Osteoblast (primary cell): ENCODE results near the gene PHLDB1. TPM values are rescaled to one million over a fixed set of nuclear protein-coding genes. Genes with fewer than 3 reads are reported as not detected.

Experiments used
- DNase-seq: peaks from one replicate; pipeline ENCODE4 v3.0.0; 2011; ENCODE audit warnings: low spot score, mixed read lengths; ENCODE audit not compliant: insufficient read length; ENCODE audit errors: missing footprints
- H2AFZ ChIP-seq: 2 replicates; pipeline ENCODE4 v1.6.0; 2011; ENCODE audit warnings: mild to moderate bottlenecking, low read length
- H3K27ac ChIP-seq: 2 replicates; pipeline ENCODE4 v1.5.1; 2011; ENCODE audit warnings: mild to moderate bottlenecking, low read depth, low read length, moderate library complexity
- H3K27me3 ChIP-seq: 2 replicates; pipeline ENCODE4 v1.6.0; 2012; ENCODE audit warnings: mild to moderate bottlenecking, control low read depth, inconsistent platforms, low read length, moderate library complexity; ENCODE audit not compliant: insufficient read depth
- H3K36me3 ChIP-seq: 2 replicates; pipeline ENCODE4 v1.5.1; 2011; ENCODE audit warnings: mild to moderate bottlenecking, low read length, control low read depth, moderate library complexity; ENCODE audit not compliant: insufficient read depth
- H3K4me1 ChIP-seq: 2 replicates; pipeline ENCODE4 v1.5.1; 2011; ENCODE audit warnings: mild to moderate bottlenecking, low read length, control low read depth, moderate library complexity; ENCODE audit not compliant: insufficient read depth
- H3K4me2 ChIP-seq: 2 replicates; pipeline ENCODE4 v1.6.0; 2011; ENCODE audit warnings: mild to moderate bottlenecking, low read length; ENCODE audit not compliant: insufficient read depth
- H3K4me3 ChIP-seq: fragments of 200-600 bp; sonication (generic); 3 replicates; pipeline ENCODE4 v1.5.1; 2012; ENCODE audit warnings: mild to moderate bottlenecking, low read length, inconsistent platforms; ENCODE audit not compliant: insufficient read depth
- H3K79me2 ChIP-seq: 2 replicates; pipeline ENCODE4 v1.6.0; 2012; ENCODE audit warnings: mild to moderate bottlenecking, low read length, control low read depth, inconsistent platforms; ENCODE audit not compliant: insufficient read depth
- H3K9me3 ChIP-seq: 2 replicates; pipeline ENCODE4 v1.5.1; 2011; ENCODE audit warnings: low read depth, low read length, control low read depth
- H4K20me1 ChIP-seq: 2 replicates; pipeline ENCODE4 v1.6.0; 2012; ENCODE audit warnings: mild to moderate bottlenecking, low read length, control low read depth; ENCODE audit not compliant: insufficient read depth
- total RNA-seq: library from RNA; depleted of rRNA; stranded (reverse); fragments of >200 nt; gene quantifications from 2 replicates; pipeline ENCODE4 v1.2.3, GENCODE V29; 2012
- TF ChIP-seq, protein P1 (sequence below): IDR thresholded peaks from 2 replicates; pipeline ENCODE4 v1.5.1; 2011; ENCODE audit warnings: mild to moderate bottlenecking, low read depth, low read length, moderate library complexity; ENCODE audit errors: extremely low read depth

PHLDB1 gene
- total RNA-seq, 1 donor = 96.3 TPM

DNA sequence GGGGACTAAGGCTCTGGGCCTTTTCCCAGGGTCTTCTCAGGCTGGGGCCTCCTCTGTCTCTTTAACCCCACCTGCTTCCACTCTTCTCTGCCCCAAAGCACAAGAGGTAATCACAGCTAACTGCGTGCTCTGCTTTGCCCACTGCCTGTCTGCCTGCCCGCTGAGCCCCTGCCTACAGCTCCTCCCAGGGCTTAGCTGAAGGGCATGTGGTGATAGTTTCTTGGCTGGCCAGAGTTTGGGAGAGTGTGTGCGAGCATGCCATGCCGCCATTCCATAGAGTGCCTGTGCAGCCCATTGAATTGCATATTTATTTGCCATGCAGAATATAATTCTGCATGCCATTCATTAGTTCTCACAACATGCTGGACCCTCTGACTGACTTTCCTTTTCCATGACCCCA, 32.5 kb downstream of the PHLDB1 start:
- no peak overlapping the region for H2AFZ ChIP-seq
- no peaks in the 10 kb centered on the region for H3K9me3 ChIP-seq
- peaks cover 94% of the 10 kb centered on the region for H3K36me3 ChIP-seq
- H3K27ac ChIP-seq = no peak overlapping the region
- H3K4me3 ChIP-seq = no peak overlapping the region
- no peak for DNase-seq
- TF ChIP-seq, protein P1, sequence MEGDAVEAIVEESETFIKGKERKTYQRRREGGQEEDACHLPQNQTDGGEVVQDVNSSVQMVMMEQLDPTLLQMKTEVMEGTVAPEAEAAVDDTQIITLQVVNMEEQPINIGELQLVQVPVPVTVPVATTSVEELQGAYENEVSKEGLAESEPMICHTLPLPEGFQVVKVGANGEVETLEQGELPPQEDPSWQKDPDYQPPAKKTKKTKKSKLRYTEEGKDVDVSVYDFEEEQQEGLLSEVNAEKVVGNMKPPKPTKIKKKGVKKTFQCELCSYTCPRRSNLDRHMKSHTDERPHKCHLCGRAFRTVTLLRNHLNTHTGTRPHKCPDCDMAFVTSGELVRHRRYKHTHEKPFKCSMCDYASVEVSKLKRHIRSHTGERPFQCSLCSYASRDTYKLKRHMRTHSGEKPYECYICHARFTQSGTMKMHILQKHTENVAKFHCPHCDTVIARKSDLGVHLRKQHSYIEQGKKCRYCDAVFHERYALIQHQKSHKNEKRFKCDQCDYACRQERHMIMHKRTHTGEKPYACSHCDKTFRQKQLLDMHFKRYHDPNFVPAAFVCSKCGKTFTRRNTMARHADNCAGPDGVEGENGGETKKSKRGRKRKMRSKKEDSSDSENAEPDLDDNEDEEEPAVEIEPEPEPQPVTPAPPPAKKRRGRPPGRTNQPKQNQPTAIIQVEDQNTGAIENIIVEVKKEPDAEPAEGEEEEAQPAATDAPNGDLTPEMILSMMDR = no peak
- no peaks in the 10 kb centered on the region for H3K27me3 ChIP-seq
- peaks cover 17% of the 10 kb centered on the region for H3K4me1 ChIP-seq
- H4K20me1 ChIP-seq = peaks cover 58% of the 10 kb centered on the region
- H3K79me2 ChIP-seq = peaks cover 40% of the 10 kb centered on the region
- no peak overlapping the region for H3K4me2 ChIP-seq

DNA sequence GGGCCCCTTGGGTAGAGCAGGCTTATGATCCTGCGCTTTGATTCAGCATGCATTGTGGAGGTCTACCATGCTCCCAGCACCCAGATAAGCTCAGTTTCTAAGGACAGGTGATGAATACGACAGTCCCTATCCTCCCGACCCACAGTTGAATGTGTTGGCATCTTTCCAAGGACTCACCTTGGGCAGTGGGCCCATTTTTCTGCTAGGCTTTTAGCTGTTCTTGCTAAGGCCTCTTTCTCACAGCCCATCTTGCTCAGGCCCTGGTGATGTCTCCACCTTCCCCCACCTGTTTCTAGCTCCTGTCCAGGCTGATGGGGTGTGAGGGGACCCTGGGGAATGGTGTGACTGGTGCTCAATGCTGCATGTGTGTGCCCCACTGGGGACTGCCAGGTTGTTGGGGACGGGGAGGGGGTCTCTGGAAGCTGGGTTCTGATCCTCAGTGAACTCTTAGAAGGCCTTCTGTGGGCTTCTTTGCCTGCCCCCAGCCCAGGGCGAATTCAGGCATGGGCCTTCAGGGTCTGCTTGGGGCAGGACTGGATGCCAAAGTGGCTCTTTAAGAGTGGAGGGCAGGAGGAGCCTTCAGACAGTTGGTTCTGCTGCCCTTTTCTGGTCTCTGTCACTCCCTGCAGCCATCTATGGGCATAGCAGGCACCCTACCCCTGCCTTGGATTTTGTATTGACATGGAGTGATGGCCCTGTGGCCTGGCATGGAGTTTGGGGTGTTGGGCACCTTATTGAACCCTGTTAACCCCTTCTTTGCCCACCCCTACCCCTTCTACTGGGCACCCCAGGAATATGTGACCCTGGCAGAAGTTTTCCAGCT, 33.1 kb downstream of the PHLDB1 start:
- Histone ChIP-seq H3K4me3 (no peak overlapping the region), H3K4me2 (no peak overlapping the region), H4K20me1 (peaks cover 59% of the 10 kb centered on the region), H3K27ac (no peak overlapping the region), H3K27me3 (no peaks in the 10 kb centered on the region), H3K79me2 (peaks cover 41% of the 10 kb centered on the region), H3K9me3 (no peaks in the 10 kb centered on the region), H3K4me1 (peaks cover 17% of the 10 kb centered on the region), H2AFZ (no peak overlapping the region), H3K36me3 (peaks cover 94% of the 10 kb centered on the region)
- DNase-seq = no peak
- TF ChIP-seq, protein P1 = peak; percentile 10

DNA sequence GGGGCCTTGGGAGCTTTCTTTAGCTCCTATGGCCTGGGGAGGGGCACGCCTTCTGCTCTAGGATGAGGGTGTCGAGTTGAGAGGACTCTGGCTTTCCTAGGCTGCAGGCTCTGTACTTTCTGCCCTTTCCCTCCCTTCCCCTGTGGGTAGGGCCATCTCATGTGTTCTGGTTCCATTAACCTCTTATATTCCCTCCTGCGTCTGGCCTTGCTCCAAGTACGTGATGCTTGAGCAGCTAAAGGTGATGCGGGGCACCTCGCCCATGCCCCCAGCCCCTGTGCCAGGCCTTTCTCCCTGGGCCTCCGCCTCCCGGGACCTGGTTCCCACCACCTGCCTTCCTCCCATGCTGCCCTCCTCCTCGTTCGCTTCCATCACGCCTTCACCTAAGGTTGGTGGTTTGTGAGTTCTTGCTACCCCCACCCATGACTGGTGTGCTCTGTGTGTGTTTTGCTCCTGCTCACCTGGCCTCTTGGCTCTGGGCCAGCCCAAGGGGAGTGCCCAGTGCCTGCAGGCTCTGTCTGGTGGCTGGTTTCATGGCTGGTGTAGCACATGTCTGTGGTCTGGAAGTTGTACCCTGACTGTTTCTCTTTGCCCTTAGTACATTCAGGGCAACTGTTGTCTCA, 34.1 kb downstream of the PHLDB1 start:
- Histone ChIP-seq H2AFZ (no peak overlapping the region), H3K4me2 (no peak overlapping the region), H3K27ac (no peak overlapping the region), H3K27me3 (no peaks in the 10 kb centered on the region), H3K79me2 (peaks cover 44% of the 10 kb centered on the region), H3K4me1 (peaks cover 7% of the 10 kb centered on the region), H3K4me3 (no peak overlapping the region), H3K9me3 (no peaks in the 10 kb centered on the region), H4K20me1 (peaks cover 54% of the 10 kb centered on the region), H3K36me3 (peaks cover 91% of the 10 kb centered on the region)
- no peak for DNase-seq
- TF ChIP-seq, protein P1 = no peak

DNA sequence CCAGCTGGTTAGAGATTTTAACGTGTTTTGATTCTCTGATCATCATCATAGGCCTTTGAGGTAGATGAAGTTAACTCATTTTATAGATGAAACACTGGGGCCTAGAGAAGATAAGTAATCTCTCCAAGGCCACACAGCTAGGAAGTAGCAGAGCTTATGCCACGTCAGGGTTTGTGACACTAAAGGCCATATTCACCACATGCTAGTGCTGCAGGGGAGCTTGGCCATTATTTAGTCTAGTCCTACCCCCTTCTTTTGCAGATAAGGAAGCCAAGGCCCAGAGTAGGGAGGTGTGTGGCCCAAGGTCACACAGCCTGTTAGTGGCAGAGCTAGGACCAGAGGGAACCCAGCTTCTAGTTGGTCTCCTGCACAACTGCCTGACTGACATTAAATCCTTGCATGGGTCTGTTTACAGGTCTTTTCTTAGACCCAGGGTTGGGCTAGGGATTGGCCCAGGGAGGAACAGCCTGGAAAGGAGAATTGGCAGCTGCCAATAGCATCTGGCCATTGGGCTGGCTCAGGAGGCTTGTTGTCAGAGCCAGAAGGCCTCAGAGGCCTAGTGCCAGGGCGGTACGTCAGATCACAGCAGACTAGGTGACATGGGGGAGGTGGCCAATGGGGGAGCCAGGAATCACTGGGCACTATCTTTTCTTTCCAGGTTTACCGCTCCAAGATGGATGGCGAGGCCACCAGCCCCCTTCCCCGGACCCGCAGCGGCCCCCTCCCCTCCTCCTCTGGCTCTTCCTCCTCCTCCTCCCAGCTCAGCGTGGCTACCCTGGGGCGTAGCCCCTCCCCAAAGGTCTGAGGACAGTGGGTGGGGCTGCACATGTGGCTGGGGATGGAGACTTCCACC, 36.0 kb downstream of the PHLDB1 start:
- TF ChIP-seq, protein P1 = no peak
- peaks cover 61% of the 10 kb centered on the region for H4K20me1 ChIP-seq
- no peak overlapping the region for H3K27ac ChIP-seq
- H3K4me3 ChIP-seq = no peak overlapping the region
- H2AFZ ChIP-seq = no peak overlapping the region
- H3K4me1 ChIP-seq = no peaks in the 10 kb centered on the region
- no peaks in the 10 kb centered on the region for H3K9me3 ChIP-seq
- no peak overlapping the region for H3K4me2 ChIP-seq
- no peaks in the 10 kb centered on the region for H3K27me3 ChIP-seq
- DNase-seq = no peak
- peaks cover 41% of the 10 kb centered on the region for H3K79me2 ChIP-seq
- H3K36me3 ChIP-seq = peaks cover 91% of the 10 kb centered on the region
